ENCODE data around the gene FGGY.

The FGGY gene

GRCh38 chr1:59367301-59368007 is 70.6 kb downstream of the FGGY start:
- DNase-seq (ENCODE audit: low read depth): peak; percentile 86
- in situ Hi-C loops (cut with HindIII; ENCODE audit: low sequenced_read_pairs): loop anchor here (5.0 kb wide), 1 partner anchor 75 kb away; no protein-coding TSS in a partner anchor
- TF ChIP-seq, protein P1, sequence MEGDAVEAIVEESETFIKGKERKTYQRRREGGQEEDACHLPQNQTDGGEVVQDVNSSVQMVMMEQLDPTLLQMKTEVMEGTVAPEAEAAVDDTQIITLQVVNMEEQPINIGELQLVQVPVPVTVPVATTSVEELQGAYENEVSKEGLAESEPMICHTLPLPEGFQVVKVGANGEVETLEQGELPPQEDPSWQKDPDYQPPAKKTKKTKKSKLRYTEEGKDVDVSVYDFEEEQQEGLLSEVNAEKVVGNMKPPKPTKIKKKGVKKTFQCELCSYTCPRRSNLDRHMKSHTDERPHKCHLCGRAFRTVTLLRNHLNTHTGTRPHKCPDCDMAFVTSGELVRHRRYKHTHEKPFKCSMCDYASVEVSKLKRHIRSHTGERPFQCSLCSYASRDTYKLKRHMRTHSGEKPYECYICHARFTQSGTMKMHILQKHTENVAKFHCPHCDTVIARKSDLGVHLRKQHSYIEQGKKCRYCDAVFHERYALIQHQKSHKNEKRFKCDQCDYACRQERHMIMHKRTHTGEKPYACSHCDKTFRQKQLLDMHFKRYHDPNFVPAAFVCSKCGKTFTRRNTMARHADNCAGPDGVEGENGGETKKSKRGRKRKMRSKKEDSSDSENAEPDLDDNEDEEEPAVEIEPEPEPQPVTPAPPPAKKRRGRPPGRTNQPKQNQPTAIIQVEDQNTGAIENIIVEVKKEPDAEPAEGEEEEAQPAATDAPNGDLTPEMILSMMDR (IDR thresholded peaks at IDR 0.05; ENCODE audit: low read depth, low read length, missing control alignments): no peak
- no peak overlapping the region for H3K4me3 ChIP-seq (ENCODE audit: low read depth, low read length)

- in situ Hi-C loops (cut with HindIII; ENCODE audit: low sequenced_read_pairs): loop anchor here (5.0 kb wide), 1 partner anchor 74 kb away; no protein-coding TSS in a partner anchor
- no peak for DNase-seq (ENCODE audit: low read depth)
- H3K4me3 ChIP-seq (ENCODE audit: low read depth, low read length): no peak overlapping the region
- TF ChIP-seq, protein P1 (IDR thresholded peaks at IDR 0.05; ENCODE audit: low read depth, low read length, missing control alignments): no peak
Observed at GRCh38 chr1:59368008-59368670, 71.2 kb downstream of the FGGY start.

DNA sequence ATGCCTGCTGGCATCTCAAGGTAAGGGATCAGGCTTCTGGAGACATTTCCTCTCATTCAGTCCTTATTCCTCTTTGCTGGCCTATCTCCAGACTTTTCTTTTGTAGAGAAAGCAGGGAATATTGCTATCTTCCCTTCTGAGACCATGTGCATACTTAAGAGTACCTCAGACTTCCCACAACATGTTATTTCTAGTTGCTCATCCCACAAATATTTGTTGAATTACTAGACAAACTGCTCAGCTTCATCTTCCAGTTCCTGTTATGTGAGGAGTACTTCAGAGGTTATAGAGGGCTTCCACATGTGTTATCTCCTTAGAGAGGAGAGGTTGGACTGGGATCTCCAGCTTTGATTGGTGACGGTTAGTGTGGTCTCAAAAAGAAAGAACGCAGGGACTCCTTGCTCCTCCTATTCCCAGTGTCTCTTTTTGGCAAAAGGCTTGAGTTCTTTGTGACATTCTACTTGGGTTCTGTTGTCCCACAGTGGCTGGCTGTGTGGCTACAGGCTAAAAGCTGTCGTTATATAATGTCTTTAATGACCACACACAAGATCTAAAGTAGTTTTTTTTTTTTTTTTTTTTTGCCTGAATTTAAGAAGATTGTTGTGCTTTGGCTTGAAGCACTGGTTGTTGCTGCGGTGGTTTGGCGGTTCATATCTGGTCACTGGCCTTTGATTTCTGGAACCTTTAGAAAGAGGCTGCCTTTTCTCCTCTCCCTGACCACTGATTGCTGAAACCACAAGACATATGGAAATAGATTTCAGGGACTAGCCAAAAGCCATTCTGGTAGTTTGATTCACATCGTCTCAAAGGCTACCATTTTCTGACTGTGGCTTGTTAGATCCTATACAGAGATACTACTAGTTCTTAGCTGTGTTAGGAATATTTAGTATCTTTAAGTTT is 78.7 kb downstream of the FGGY start:
- in situ Hi-C loops (cut with HindIII; ENCODE audit: low sequenced_read_pairs): no loop called here
- no peak overlapping the region for H3K4me3 ChIP-seq (ENCODE audit: low read depth, low read length)
- DNase-seq (ENCODE audit: low read depth): peak; percentile 98

DNA sequence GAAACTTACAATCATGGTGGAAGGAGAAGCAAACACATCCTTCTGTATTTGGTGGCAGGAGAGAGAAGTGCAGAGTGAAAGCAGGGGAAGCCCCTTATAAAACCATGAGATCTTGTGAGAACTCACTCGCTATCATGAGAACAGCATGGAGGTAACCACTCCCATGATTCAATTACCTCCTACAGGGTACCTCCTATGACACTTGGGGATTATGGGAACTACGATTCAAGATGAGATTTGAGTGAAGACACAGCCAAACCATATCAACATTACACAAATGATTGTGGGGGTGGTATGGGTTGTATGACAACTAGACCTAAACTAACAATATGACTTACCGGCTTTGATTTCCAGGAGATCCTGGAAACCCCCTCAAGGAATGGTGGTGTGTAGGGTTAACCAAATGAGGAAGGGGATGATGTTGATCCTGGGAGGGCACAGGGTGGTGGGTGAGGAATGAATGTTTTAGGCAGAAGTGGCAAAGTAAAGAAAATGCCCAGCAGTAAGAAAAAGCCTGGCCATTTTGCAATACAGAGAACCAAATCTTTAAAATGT is 80.5 kb downstream of the FGGY start:
- in situ Hi-C loops (cut with HindIII; ENCODE audit: low sequenced_read_pairs): no loop called here
- DNase-seq (ENCODE audit: low read depth): no peak
- TF ChIP-seq, protein P1 (IDR thresholded peaks at IDR 0.05; ENCODE audit: low read depth, low read length, missing control alignments): no peak
- no peak overlapping the region for H3K4me3 ChIP-seq (ENCODE audit: low read depth, low read length)

More for the DNA sequence above, 78.7 kb downstream of the FGGY start:
- TF ChIP-seq, protein P1 (IDR thresholded peaks at IDR 0.05; ENCODE audit: low read depth, low read length, missing control alignments): no peak

DNA sequence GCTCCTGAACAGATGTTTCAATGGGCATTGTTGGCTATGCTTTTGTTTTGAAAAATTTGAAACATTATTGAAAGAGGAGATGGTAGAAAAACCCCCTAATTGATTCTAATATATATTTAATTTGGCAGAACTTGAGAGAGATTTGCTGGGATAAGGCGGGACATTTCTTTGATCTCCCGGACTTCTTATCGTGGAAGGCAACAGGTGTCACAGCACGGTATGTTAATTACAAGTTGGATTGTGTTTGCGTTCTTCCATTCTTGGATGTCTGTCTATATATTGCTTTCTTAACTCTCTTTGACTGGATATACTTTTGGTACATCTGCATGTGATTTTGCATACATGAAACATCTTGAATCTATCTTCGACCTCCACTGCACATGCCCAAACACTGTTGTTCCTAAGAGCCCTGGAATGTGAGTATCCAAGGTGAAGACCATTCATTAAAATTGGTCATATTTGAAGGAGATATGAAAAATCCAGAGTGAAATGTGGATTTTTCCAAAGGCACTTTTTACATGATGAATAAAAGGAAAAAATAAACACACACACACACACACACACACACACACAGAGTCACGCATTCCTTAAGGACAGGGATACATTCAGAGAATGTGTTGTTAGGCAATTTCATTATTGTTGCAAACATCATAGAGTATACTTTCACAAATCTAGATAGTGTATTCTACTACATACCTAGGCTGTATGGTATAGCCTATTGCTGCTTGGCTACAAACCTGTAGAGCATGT is 81.9 kb downstream of the FGGY start:
- in situ Hi-C loops (cut with HindIII; ENCODE audit: low sequenced_read_pairs): no loop called here
- TF ChIP-seq, protein P1 (IDR thresholded peaks at IDR 0.05; ENCODE audit: low read depth, low read length, missing control alignments): no peak
- DNase-seq (ENCODE audit: low read depth): no peak
- H3K4me3 ChIP-seq (ENCODE audit: low read depth, low read length): no peak overlapping the region
